GF-D8 (cell line): ENCODE results near the gene TDRD9.
A peak's percentile ranks its signal among the peaks of the same experiment; 100 is the strongest.
"Not testable (repeated sequence)": the region's sequence is repeated elsewhere in the genome, so short reads cannot be mapped to it uniquely, and the experiment has no call there.

ENCODE experiments used
- DNase-seq: peaks from one replicate; lab custom pipeline; 2025; lab: John Stamatoyannopoulos, UW

TDRD9 gene, protein sequence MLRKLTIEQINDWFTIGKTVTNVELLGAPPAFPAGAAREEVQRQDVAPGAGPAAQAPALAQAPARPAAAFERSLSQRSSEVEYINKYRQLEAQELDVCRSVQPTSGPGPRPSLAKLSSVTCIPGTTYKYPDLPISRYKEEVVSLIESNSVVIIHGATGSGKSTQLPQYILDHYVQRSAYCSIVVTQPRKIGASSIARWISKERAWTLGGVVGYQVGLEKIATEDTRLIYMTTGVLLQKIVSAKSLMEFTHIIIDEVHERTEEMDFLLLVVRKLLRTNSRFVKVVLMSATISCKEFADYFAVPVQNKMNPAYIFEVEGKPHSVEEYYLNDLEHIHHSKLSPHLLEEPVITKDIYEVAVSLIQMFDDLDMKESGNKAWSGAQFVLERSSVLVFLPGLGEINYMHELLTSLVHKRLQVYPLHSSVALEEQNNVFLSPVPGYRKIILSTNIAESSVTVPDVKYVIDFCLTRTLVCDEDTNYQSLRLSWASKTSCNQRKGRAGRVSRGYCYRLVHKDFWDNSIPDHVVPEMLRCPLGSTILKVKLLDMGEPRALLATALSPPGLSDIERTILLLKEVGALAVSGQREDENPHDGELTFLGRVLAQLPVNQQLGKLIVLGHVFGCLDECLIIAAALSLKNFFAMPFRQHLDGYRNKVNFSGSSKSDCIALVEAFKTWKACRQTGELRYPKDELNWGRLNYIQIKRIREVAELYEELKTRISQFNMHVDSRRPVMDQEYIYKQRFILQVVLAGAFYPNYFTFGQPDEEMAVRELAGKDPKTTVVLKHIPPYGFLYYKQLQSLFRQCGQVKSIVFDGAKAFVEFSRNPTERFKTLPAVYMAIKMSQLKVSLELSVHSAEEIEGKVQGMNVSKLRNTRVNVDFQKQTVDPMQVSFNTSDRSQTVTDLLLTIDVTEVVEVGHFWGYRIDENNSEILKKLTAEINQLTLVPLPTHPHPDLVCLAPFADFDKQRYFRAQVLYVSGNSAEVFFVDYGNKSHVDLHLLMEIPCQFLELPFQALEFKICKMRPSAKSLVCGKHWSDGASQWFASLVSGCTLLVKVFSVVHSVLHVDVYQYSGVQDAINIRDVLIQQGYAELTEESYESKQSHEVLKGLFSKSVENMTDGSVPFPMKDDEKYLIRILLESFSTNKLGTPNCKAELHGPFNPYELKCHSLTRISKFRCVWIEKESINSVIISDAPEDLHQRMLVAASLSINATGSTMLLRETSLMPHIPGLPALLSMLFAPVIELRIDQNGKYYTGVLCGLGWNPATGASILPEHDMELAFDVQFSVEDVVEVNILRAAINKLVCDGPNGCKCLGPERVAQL (N-terminal part only)

DNA sequence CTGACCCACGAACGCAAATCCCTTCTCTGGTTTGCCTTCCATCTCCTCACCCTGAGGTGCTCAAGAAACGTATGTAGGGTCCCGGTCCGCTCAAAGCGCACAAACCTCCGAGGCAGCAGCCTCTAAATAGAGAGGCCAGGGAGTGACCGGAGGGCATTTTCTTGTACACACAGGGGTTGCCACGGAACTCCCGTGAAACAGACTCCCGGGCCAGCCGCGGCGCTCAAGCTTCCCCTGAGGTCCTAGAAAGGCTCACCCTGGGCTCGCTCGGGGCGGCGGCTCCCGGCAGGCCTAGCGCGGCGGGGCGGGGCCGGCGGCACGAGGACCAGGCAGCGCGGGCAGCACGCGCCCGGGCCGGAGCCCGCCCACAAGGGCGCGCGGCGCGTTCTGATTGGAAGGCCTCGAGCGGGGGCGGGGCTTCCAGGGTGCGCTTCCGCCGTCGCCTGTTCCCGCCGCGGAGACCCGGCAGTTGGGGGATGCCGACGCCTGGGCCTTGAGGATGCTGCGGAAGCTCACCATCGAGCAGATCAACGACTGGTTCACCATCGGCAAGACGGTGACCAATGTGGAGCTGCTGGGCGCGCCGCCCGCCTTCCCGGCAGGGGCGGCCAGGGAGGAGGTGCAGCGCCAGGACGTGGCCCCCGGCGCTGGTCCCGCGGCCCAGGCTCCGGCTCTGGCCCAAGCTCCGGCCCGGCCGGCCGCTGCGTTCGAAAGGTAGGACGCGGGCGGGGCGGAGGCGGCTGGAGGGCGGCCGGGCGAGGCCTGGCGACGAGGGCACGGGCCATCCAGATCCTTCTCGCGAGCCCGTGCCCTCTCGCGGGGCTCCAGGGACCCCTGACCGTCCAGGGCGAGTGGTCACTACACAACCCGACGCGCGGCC, at the start of gene TDRD9:
TDRD9 (plus strand) TSS at position 446 of the 880 bp plus-strand sequence; CDS start at position 500, 54 bp downstream.
- no peak for DNase-seq

DNA sequence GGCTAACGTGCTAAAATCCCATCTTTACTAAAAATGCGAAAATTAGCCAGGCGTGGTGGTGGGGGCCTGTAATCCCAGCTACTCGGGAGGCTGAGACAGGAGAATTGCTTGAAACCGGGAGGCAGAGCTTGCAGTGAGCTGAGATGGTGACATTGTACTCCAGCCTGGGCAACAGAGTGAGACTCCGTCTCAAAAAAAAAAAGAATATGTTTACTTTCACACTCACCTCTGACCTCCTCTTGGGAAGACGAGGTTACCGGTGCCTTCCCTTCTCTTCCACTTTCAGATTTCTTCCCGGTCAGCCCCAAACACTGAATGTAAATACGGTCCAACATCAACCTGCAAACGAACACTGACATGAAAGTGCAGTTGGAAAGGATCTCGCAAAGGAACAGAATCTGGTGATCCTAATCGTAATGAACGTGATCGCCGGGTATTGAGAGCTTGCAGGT, 49.1 kb upstream of the TDRD9 start:
- no peak for DNase-seq

DNA sequence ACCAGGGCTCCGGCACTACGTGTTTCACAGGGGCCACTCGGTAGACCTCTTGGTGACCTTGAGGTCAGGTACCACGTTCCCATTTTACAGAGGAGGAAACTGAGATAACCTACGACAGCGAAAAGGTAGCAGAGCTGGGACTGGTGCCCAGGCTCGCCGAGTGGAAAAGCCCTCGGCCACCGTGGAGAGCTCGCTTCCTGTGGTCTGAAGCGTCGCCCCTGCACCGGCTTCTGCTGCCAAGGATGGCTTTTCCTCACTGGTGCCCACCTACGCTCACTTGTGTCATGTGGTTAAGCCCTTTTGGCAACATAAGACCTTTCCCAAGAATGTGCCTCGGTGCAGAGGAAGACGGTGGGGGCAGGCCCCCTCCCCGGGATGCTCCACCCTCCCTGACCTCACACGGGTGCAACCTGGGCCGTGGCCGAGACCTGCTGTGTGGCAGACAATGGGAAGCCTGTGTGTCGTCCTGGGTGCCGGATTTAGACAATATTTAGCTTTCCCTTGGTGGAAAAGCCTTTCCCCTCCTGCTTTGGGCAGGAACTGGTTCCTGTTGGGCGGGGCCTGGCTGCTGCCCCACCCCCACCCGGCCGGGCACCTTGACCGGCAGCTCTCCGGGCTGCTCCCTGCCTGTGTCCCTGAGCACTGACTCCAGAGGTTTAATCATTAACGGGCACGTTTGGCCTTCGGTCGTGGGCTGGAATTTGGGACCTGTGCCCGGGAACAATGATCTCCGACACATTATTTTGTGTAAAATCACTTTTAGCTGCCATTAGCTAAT, 48.5 kb upstream of the TDRD9 start:
- DNase-seq: no peak

DNA sequence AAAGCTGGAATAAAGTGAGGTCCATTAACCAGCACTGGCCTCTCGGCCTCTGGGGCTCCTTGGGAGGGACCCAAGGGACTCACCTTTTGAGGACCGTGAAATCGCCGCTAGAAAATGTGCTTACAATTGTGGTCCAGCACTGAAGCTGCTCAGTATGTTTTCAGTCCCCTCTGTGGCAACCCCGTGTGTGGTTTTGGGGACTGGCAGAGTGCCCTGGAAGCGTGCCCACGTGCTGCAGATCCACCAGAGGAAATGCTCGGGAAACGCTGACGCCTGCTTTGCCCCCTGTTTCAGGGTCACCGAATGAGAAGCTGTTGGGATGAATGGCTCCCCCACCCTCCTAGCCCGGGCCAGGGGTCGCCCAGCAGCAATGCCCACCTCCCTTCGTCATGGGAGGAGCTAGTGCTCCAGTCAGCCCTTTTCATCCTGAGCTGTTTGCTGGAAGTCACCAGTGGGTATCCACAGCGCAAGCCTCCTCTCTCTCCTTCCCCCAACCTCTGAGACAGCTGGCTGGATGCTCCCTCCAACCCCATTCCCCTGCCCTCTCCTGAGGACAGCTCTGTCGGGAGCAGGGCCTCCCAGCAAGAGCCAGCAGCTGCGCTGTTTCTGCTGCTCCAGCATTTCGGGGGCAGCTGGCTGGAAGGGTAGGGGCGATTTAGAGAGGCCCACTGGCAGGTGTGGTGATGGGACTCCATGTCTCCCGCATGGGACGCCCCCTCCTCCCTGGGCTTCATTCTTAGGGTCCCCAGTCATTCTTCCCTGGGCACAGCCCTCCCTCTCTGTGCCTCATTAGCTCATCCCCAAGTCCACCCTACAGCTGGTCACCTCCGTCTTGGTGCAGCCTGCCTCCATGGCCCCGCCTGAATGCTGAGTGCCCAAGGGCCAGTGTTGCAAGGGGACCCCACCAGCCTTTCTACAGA, 47.6 kb upstream of the TDRD9 start:
- DNase-seq: peak; percentile 47

DNA sequence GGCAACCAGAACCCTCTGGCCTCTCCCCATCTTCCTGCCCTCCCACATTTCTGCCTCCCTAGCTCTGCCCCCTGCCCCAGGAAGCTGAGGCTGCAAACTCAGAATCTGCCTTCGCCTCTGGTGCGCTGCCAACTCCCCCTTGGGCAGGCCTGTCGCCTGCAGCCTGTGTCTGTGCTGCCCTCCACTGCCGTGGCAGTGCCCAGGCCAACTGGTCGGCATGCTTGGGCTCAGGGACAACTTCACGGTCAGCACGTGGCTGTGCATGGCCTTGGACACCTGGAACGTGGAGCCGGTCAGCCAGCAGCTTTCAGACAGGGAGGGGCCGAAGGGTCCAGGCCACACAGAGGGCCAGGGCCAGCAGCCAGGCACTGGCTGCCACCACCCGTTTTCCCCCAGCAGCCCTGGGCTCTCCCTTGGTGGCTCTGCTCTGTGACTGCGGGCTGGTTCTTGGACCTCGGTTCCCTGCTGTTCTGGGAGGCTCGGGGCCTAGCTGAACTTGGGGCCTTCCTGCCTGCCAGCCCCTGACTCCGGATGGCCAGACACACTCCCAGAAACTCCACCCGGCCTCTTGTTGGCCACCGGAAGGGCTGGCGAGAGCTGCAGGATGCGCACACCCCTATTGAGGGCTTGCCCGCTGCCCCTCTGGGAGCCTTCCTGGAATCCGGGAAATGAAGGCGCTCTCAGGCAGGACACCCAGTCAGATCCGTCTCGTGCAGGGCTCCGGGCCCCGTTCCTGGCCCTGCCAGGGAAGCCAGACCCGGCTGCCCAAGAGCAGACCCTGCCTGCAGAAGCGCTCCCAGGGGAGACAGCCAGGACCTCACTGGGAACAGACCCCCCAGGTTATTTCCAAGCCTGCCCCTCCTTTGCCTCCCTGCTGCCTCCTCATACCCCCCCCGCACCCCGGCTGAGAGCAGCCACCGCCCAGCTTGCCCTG, 46.7 kb upstream of the TDRD9 start:
- DNase-seq: no peak

DNA sequence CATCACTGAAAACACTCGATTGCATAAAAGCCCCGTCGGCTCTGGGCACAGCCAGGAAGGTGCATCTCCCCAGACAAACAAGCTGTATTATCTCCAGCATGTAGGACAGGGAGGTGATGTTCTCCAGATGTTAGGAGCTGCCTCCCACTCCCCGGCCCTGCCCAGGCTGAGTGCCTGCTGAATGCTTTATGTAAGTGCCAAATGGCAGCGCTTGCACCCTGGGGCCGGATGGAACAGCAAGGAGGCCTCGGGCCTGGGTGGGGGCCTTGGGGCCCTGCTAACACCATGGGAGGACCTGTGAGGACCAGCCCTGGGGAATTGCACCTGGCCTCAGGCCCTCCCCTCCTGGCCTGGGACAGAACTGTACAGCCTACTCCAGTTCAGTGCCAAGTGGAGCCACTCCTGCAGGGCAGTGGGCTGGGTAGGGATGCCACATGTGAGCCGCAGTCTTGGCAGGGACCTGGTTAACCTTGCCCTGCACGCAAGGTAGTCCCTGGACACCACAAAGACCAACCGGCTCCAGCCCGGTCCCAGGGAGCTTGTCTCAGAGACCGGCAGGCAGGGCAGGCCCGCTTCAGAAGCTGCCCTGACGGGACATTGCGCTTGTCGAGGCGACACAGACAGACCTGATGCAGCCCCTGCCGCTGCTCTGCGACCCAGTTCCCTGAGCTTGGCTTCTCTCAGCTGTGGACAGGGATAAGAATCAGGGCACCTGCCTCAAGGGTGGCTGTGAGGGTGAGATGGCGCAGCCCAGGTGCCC, 45.6 kb upstream of the TDRD9 start:
- no peak for DNase-seq

DNA sequence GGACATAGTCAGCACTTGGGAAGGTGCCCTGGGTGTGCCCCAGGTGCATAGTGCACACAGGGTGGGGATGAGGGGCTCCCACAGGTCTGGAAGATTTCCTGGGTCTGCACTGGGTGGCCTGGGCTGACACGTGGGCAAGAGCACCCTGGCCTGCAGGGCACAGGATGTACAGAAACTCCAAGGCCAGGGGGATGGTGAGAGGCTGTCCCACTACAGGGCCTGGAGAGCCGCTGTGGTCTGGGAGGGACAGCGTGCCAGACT, 45.1 kb upstream of the TDRD9 start:
- DNase-seq: no peak

DNA sequence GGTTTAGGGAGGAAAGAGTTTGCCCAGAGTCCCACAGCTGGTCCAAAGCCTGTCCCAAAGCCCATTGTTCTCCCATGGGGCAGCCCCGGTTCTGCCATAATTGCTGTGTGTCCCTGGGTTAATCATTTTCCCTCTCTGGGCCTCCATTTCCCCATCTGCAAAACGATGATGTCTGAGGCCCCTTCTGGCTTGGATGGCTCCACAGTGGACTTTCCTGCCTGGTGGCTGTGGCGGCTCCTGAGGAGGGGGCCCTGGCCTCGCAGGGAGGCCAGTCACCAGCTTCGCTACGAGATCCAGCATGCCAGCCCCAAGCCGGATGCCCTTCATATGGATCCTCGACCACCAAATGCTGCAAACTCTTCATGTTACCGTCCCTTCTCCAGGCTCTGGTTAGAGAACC, 43.4 kb upstream of the TDRD9 start:
- no peak for DNase-seq

DNA sequence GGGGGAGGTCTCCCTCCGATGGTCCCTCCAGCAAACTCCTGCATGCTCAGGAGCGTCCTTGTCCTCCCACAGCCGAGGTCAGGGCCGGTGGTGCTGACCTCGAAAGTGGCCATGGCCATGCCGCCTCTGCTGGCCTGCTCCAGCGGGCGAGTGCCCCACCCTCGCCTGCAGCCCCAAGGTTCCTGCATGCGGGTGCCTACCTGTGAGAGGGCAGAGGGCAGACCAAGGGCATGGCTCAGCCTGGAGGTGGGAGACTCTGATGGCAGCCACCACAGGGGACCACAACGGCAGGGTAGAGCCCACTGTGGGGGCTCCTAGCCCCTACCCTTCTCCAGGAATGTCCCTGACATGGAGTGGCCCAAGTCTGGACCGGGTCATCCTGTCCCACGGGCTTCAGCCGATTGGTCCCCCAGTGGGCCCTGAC, 42.7 kb upstream of the TDRD9 start:
- no peak for DNase-seq

DNA sequence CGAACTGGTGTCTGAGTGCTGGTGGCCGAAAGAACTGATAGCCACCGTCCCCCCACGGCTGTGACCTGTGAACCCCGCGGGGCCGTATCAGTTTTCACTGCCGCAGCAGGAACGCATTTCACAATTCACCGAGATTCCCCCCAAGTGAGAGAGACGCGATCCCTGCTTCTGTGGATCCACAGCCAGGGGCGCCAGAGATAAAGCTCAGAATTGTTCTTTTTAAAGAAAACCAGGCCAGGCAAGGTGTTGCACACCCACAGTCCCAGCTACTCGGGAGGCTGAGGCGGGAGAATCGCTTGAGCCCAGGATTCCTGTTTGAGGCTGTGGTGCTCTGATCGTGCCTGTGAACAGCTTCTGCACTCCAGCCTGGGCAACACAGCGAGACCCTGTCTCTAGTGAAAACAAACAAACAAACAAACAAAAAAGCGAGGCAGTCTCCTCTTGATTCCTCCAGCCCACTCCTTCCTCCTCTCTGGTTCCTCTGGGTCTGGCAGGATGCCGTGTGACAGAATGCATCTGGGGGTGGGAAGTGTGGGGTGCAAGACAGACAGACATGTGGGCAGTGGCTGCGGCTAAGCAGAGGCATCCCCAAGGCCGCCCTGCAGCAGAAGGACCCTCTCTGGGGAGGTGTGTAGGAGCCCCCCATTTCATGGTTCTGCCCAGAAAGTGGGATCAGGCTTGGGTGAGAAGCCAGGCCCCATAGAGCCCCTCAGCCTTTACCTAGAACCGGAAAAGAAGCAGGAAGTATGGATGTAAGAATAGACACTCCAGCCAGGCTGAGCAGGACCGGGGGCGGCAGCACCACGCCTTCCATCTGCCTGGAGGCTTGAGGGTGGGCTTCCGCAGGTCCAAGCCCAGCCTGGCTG, 41.7 kb upstream of the TDRD9 start:
- DNase-seq: no peak

DNA sequence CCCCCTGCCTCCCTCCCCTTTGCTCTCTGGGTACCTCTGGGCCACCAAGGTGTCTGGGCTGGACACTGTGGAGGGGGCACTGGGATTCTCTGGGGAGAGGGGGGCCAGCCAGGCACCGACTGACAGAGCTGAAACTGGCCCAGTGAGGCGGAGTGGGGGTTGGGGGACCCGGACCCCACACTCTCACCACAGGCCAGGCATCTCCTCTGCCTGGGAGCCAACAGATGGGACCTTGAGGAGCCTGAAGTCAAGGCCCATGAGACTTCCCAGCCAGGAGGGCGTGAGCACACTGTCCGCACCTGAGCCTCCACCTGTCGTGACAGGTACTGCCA, 41.1 kb upstream of the TDRD9 start:
- DNase-seq: no peak

DNA sequence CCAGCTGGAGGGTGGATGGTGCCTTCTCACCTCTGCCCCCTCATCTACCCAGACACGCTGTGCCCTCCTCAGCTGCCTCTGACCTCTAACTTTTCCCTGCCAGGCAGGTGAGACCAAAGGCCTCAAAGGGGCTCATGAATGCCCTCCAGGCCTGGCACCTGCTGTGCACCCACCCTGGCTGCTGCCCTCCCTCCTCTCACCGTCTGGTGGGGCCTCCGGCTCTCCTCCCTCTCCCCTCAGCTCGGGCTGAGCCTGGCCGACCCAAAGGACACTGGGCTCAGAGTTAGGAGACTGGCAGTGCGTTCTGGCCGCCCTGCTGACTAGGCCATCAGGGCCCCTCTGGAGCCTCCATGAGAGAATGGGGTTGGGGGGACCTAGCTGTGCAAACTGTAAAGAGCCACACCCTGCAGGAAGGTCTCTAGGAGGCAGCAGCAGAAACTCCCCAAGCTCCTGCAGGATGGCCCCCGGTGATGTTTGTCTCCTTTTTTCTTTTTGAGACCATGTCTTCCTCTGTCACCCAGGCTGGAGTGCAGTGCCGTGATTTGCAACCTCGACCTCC, 40.6 kb upstream of the TDRD9 start:
- no peak for DNase-seq

DNA sequence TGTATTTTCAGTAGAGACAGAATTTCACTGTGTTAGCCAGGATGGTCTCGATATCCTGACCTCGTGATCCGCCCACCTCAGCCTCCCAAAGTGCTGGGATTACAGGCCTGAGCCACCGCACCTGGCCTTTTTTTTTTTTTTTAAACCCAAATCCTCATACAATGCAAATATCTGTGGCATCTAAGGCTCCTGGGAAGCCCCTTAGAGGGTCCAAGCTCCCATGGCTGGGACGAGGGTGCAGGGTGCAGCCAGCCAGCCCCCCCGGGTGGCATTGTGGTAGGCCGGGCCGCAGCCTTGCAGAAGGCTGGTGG, 39.3 kb upstream of the TDRD9 start:
- DNase-seq: not testable (repeated sequence)

DNA sequence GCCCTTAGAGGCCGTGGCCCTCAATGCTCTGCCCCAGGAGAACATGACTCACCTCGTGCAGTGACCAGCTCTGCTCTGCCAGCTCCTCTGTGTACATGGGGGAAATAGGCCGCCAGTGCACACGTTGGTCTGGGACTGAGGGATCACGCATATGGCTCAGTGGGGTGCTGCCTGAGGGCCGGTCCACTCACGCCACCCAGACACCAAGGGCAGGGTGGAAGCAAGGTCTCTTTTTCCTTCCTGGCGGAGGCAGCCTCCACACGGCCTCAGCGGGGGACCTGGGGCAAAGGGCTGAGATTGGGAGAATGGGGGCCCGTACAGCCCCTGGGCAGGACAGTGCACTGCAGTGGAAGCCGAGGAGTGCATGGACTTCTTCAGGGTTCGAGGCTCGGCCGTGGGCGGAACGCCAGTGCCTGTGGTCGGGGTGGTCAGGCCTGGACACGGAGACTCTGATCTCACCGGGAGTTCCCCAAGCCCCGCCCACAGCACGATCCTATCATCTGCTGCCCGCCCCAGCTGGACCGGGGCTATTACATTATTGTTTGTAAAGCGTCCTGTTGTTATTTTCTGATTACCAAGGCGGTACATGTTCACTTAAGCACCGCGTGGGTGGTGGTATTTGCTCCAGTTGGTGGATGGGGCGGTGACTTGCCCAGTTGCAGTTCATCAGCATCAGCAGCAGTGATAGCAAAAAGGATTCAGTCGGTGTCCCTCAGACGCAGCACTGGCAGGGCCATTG, 38.8 kb upstream of the TDRD9 start:
- no peak for DNase-seq

DNA sequence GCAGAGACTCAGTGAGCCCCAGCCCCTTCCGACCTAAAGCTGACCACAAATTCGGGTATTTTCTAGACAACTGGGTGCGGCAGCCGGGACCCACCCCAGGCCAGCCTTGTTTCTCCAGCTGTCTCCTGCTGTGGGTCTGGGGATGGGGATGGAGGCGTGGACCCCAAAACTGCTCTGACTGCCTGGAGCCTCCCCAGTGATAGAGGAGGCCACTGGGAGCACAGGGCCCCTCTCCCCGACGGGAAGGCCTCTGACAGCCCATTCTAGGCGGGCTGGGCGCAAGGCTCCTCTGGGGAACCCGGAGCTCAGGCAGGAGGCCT, 38.2 kb upstream of the TDRD9 start:
- DNase-seq: no peak
